HEK293T (cell line): Measurements from ENCODE around the gene TMEM131L.

ENCODE experiments used
- CTCF ChIA-PET: fragments of 350-600 bp; formaldehyde crosslinking; extraction: SDS; loops from one replicate; lab custom pipeline; 2021; ENCODE audit warnings: antibody characterized with exemption, inconsistent platforms; lab: Yijun Ruan, JAX
- POLR2A ChIA-PET: fragments of 350-600 bp; formaldehyde crosslinking; extraction: SDS; loops from one replicate; lab custom pipeline; 2020; ENCODE audit warnings: antibody characterized with exemption, inconsistent platforms; lab: Yijun Ruan, JAX
- DNase-seq: peaks from one replicate; pipeline ENCODE4 v3.0.0; 2012; ENCODE audit warnings: mixed read lengths; ENCODE audit errors: extremely low spot score
- ARNT ChIP-seq: fragments of 450-650 bp; IDR thresholded peaks from 2 replicates; pipeline ENCODE4 v1.6.1; 2017; ENCODE audit warnings: mild to moderate bottlenecking
- BHLHE40 ChIP-seq: fragments of 450-650 bp; IDR thresholded peaks from 2 replicates; pipeline ENCODE4 v1.6.1; 2016; ENCODE audit warnings: mild to moderate bottlenecking, moderate library complexity, borderline replicate concordance
- CTBP1 ChIP-seq: fragments of 450-650 bp; IDR thresholded peaks from 2 replicates; pipeline ENCODE4 v1.6.1; 2016; ENCODE audit warnings: borderline replicate concordance
- ELF4 ChIP-seq: fragments of 450-650 bp; IDR thresholded peaks from 2 replicates; pipeline ENCODE4 v1.6.1; 2017; ENCODE audit warnings: antibody characterized with exemption
- FOXA1 ChIP-seq: fragments of 450-650 bp; IDR thresholded peaks from 2 replicates; pipeline ENCODE4 v1.6.1; 2016; ENCODE audit warnings: mild to moderate bottlenecking
- FOXK2 ChIP-seq: fragments of 450-650 bp; IDR thresholded peaks from 2 replicates; pipeline ENCODE4 v1.6.1; 2016; ENCODE audit warnings: mild to moderate bottlenecking
- FOXM1 ChIP-seq: fragments of 450-650 bp; IDR thresholded peaks from 2 replicates; pipeline ENCODE4 v1.6.1; 2017; ENCODE audit warnings: mild to moderate bottlenecking, borderline replicate concordance
- HDGF ChIP-seq: fragments of 450-650 bp; IDR thresholded peaks from 2 replicates; pipeline ENCODE4 v1.6.1; 2017; ENCODE audit warnings: antibody characterized with exemption, borderline replicate concordance
- L3MBTL2 ChIP-seq: fragments of 450-650 bp; conservative IDR thresholded peaks from 2 replicates; pipeline ENCODE4 v1.6.1; 2016; ENCODE audit warnings: mild to moderate bottlenecking
- LEF1 ChIP-seq: fragments of 450-650 bp; IDR thresholded peaks from 2 replicates; pipeline ENCODE4 v1.6.1; 2017; ENCODE audit warnings: mild to moderate bottlenecking, borderline replicate concordance
- NFRKB ChIP-seq: fragments of 450-650 bp; IDR thresholded peaks from 2 replicates; pipeline ENCODE4 v1.6.1; 2016; ENCODE audit warnings: mild to moderate bottlenecking, moderate library complexity
- PKNOX1 ChIP-seq: fragments of 450-650 bp; IDR thresholded peaks from 2 replicates; pipeline ENCODE4 v1.6.1; 2016
- SP1 ChIP-seq: fragments of 450-650 bp; IDR thresholded peaks from 2 replicates; pipeline ENCODE4 v1.6.1; 2017
- SUZ12 ChIP-seq: fragments of 450-650 bp; IDR thresholded peaks from 2 replicates; pipeline ENCODE4 v1.6.1; 2016; ENCODE audit warnings: mild to moderate bottlenecking
- TARDBP ChIP-seq: fragments of 450-650 bp; IDR thresholded peaks from 2 replicates; pipeline ENCODE4 v1.6.1; 2016
- ZNF384 ChIP-seq: fragments of 450-650 bp; IDR thresholded peaks from 2 replicates; pipeline ENCODE4 v1.6.1; 2016

TMEM131L gene

GRCh38 chr4:153531000-153531358 is 64.8 kb downstream of the TMEM131L start:
- TF ChIP-seq ELF4 (no peak), BHLHE40 (no peak), FOXM1 (no peak), NFRKB (no peak), ZNF384 (no peak), SUZ12 (no peak)

GRCh38 chr4:153531976-153532626 is 65.9 kb downstream of the TMEM131L start:
- TF ChIP-seq HDGF, result no peak
- POLR2A ChIA-PET, result interaction anchor here (2.0 kb wide), 1 partner anchor 66 kb away, joined by 11 read pairs; the partner anchor contains the start of gene TMEM131L
- no peak for DNase-seq
- CTCF ChIA-PET, result interaction anchor here (0.6 to 2.8 kb wide), 6 partner anchors 10 to 93 kb away, joined by 3 to 12 read pairs (median 4); no protein-coding TSS in a partner anchor

More at GRCh38 chr4:153531000-153531358, 64.8 kb downstream of the TMEM131L start:
- DNase-seq, result no peak
- CTCF ChIA-PET, result interaction anchor here (0.6 to 2.8 kb wide), 6 partner anchors 9 to 70 kb away, joined by 3 to 12 read pairs (median 4); no protein-coding TSS in a partner anchor
- POLR2A ChIA-PET, result interaction anchor here (0.9 to 2.0 kb wide), 2 partner anchors 10 to 65 kb away, joined by 3 to 11 read pairs; partner anchors contain the start of gene TMEM131L

- CTCF ChIA-PET, result interaction anchor here (0.6 to 2.8 kb wide), 6 partner anchors 10 to 191 kb away, joined by 3 to 12 read pairs (median 4); no protein-coding TSS in a partner anchor
Observed at GRCh38 chr4:153532636-153533035, 66.5 kb downstream of the TMEM131L start.

DNA sequence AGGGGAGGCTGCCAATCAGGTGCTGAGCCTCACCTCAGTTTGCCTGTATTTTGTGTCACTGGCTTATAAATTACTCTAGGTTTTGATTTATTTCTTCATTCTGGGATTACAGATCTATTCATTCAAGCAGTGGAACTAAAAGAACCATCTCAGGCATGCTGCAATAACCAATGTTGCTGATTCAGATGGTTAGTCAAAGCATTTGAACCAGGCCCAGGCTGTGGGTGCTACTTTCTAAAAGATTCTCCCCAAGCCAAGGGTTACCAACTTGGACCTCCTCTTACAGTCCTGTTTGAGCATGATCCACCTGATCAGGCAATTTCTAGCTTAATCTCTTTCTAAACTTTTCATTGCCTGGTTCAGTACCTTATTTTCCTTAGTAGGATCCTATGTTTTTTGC is 67.2 kb downstream of the TMEM131L start:
- TF ChIP-seq FOXK2 (no peak), LEF1 (no peak)
- CTCF ChIA-PET, result no interaction called here
- POLR2A ChIA-PET, result no interaction called here
- no peak for DNase-seq

More at GRCh38 chr4:153532636-153533035, 66.5 kb downstream of the TMEM131L start:
- TF ChIP-seq NFRKB (no peak), LEF1 (no peak), BHLHE40 (no peak), ELF4 (no peak), PKNOX1 (no peak), SP1 (no peak), HDGF (no peak), CTBP1 (no peak), TARDBP (no peak), ARNT (no peak), SUZ12 (no peak), L3MBTL2 (no peak)
- POLR2A ChIA-PET, result no interaction called here
- no peak for DNase-seq

DNA sequence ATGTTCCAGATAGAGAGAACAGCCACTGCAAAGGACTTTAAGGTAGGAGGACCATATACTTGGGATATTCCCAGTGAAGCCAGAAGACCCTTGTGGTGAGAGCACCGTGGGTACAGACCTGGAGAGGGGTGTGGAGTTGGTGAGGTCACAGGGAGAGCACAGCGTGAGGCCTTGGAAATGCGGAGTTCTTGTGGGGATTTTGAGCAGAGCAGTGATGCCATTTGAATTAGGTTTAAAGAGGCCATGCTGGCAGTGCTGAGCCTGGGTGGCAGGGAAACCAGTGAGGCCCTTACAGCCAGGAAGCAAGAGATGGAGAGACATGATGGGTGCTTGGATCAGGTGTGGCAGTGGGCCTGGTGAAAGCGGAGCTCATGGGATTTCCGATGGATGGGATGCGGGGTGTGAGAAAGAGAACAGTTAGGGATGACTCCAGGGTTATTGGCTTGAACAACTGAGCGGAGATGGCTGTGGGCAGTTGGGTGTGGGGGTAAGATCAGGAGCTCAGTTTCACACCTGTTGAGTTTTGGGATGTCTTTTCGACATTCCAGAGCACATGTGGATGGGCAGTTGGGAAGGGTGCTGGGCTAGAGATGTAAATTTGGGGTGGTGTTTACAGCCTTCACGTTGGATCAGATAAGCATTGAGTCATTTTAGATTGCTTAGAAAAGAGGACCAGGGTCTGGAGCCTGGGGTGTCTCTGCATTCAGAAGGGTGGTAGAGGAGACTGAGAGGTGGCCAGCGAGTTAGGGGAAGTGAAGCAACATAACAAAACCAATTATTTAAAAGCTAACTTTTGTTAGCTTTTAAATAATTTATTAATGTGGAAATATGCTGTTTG is 68.9 kb downstream of the TMEM131L start:
- TF ChIP-seq PKNOX1 (no peak), SP1 (no peak), CTBP1 (no peak), HDGF (no peak), ELF4 (no peak), ARNT (no peak), BHLHE40 (no peak), FOXK2 (no peak), FOXM1 (no peak), SUZ12 (no peak), NFRKB (no peak), FOXA1 (no peak), TARDBP (no peak), L3MBTL2 (no peak), LEF1 (no peak), ZNF384 (no peak)
- CTCF ChIA-PET, result interaction anchor here (0.7 to 1.4 kb wide), 2 partner anchors 9 to 67 kb away, joined by 3 to 6 read pairs; no protein-coding TSS in a partner anchor
- POLR2A ChIA-PET, result interaction anchor here (1.8 kb wide), 1 partner anchor 70 kb away, joined by 4 read pairs; no protein-coding TSS in a partner anchor
- DNase-seq, result no peak

- DNase-seq, result no peak
Observed at GRCh38 chr4:153535772-153536513, 69.8 kb downstream of the TMEM131L start.

More at GRCh38 chr4:153535772-153536513, 69.8 kb downstream of the TMEM131L start:
- ChIA-PET POLR2A (interaction anchor here (1.8 kb wide), 1 partner anchor 70 kb away, joined by 4 read pairs; no protein-coding TSS in a partner anchor), CTCF (interaction anchor here (0.7 to 1.4 kb wide), 2 partner anchors 8 to 68 kb away, joined by 3 to 6 read pairs; no protein-coding TSS in a partner anchor)
- no peak for TF ChIP-seq FOXM1
- TF ChIP-seq BHLHE40, result no peak
- no peak for TF ChIP-seq FOXK2
- TF ChIP-seq ELF4, result no peak
- no peak for TF ChIP-seq CTBP1
- no peak for TF ChIP-seq SP1
- no peak for TF ChIP-seq ZNF384
- TF ChIP-seq PKNOX1, result no peak
- no peak for TF ChIP-seq HDGF
- TF ChIP-seq LEF1, result no peak
- TF ChIP-seq L3MBTL2, result no peak
- TF ChIP-seq ARNT, result no peak
- TF ChIP-seq TARDBP, result no peak
- no peak for TF ChIP-seq SUZ12
- TF ChIP-seq FOXA1, result no peak
- TF ChIP-seq NFRKB, result no peak
